IMR-90 (cell line): Measurements from ENCODE around the gene DIP2C. TPM values are rescaled to one million over a fixed set of nuclear protein-coding genes. Genes with fewer than 3 reads are reported as not detected.

ENCODE experiments used
- ATAC-seq: fragments of 200-7000 bp; cut with Tn5 transposase; 2 replicates; pipeline ENCODE4 v1.9.1; 2020; ENCODE audit warnings: low read depth, mild to moderate bottlenecking, moderate library complexity
- BruUV-seq: library from RNA; stranded (reverse); fragments of 400-500 nt; replicated peaks from 2 replicates; lab custom pipeline; 2021; lab: Mats Ljungman, UMichigan
- CTCF ChIA-PET: fragments of 300-600 bp; formaldehyde crosslinking; extraction: SDS; loops from one replicate; lab custom pipeline; 2021; ENCODE audit warnings: antibody characterized with exemption; lab: Yijun Ruan, JAX
- POLR2A ChIA-PET: fragments of 300-600 bp; sonication (Branson Sonifier 250); formaldehyde crosslinking; loops from one replicate; lab custom pipeline; 2022; ENCODE audit warnings: antibody characterized with exemption; ENCODE audit not compliant: unreplicated experiment; lab: Charles Lee
- DNase-seq: peaks from one replicate; pipeline ENCODE4 v3.0.0; 2013
- H2AFZ ChIP-seq: replicated peaks from 2 replicates; pipeline ENCODE3; 2013; ENCODE audit warnings: low read length, mild to moderate bottlenecking; ENCODE audit not compliant: poor library complexity
- H2AK5ac ChIP-seq: 2 replicates; pipeline ENCODE4 v1.6.1; 2013; ENCODE audit warnings: low read depth, low read length, inconsistent platforms
- H2AK9ac ChIP-seq: replicated peaks from 2 replicates; pipeline ENCODE3; 2013; ENCODE audit warnings: mild to moderate bottlenecking, low read depth, low read length, moderate library complexity; ENCODE audit not compliant: poor library complexity
- H2BK120ac ChIP-seq: 2 replicates; pipeline ENCODE4 v1.6.1; 2013; ENCODE audit warnings: low read depth, low read length, inconsistent platforms
- H2BK15ac ChIP-seq: 3 replicates; pipeline ENCODE4 v1.6.1; 2013; ENCODE audit warnings: low read depth, low read length, inconsistent platforms
- H2BK20ac ChIP-seq: 2 replicates; pipeline ENCODE4 v1.6.1; 2013; ENCODE audit warnings: low read depth, mild to moderate bottlenecking, inconsistent platforms, low read length, moderate library complexity
- H2BK5ac ChIP-seq: 2 replicates; pipeline ENCODE4 v1.6.1; 2013; ENCODE audit warnings: mild to moderate bottlenecking, low read depth, low read length, inconsistent platforms; ENCODE audit not compliant: poor library complexity, severe bottlenecking
- H3K14ac ChIP-seq: replicated peaks from 2 replicates; pipeline ENCODE4 v1.6.1; 2013; ENCODE audit warnings: low read depth, low read length, inconsistent platforms
- H3K18ac ChIP-seq: 2 replicates; pipeline ENCODE4 v1.6.1; 2013; ENCODE audit warnings: low read depth, low read length, control low read depth
- H3K23ac ChIP-seq: 2 replicates; pipeline ENCODE4 v1.6.1; 2013; ENCODE audit warnings: low read depth, low read length, inconsistent platforms
- H3K27ac ChIP-seq: 2 replicates; pipeline ENCODE4 v1.5.1; 2013; ENCODE audit warnings: mild to moderate bottlenecking, control low read depth, low read length; ENCODE audit not compliant: insufficient read depth
- H3K27me3 ChIP-seq: 2 replicates; pipeline ENCODE4 v1.6.1; 2013; ENCODE audit warnings: low read length; ENCODE audit not compliant: control insufficient read depth, insufficient read depth
- H3K36me3 ChIP-seq: 2 replicates; pipeline ENCODE4 v1.6.1; 2013; ENCODE audit warnings: low read length, mixed read lengths; ENCODE audit not compliant: control insufficient read depth, insufficient read depth
- H3K4ac ChIP-seq: 2 replicates; pipeline ENCODE4 v1.6.1; 2013; ENCODE audit warnings: low read depth, low read length, inconsistent platforms
- H3K4me1 ChIP-seq: 2 replicates; pipeline ENCODE4 v1.6.1; 2013; ENCODE audit warnings: low read length, mixed read lengths; ENCODE audit not compliant: control insufficient read depth, insufficient read depth
- H3K4me2 ChIP-seq: 2 replicates; pipeline ENCODE4 v1.6.1; 2013; ENCODE audit warnings: low read depth, mild to moderate bottlenecking, control low read depth, low read length, moderate library complexity
- H3K4me3 ChIP-seq: 2 replicates; pipeline ENCODE4 v1.5.1; 2013; ENCODE audit warnings: low read depth, mild to moderate bottlenecking, control low read depth, low read length, moderate library complexity; ENCODE audit not compliant: insufficient read depth
- H3K56ac ChIP-seq: 2 replicates; pipeline ENCODE4 v1.6.1; 2013; ENCODE audit warnings: low read length, inconsistent platforms; ENCODE audit not compliant: insufficient read depth; ENCODE audit errors: extremely low read depth
- H3K79me1 ChIP-seq, 2 experiments: 2 replicates each; pipeline ENCODE4 v1.6.1; 2013; ENCODE audit warnings: low read length in 2 of 2, inconsistent platforms in 1 of 2, low read depth in 1 of 2
- H3K9ac ChIP-seq: 2 replicates; pipeline ENCODE4 v1.6.1; 2013; ENCODE audit warnings: low read depth, low read length, control low read depth
- H3K9me1 ChIP-seq: 2 replicates; pipeline ENCODE4 v1.6.1; 2013; ENCODE audit warnings: low read length, inconsistent platforms; ENCODE audit not compliant: insufficient read depth
- H3K9me3 ChIP-seq: 2 replicates; pipeline ENCODE4 v1.6.1; 2013; ENCODE audit warnings: low read length; ENCODE audit not compliant: control insufficient read depth, insufficient read depth
- H4K20me1 ChIP-seq: 2 replicates; pipeline ENCODE4 v1.6.1; 2013; ENCODE audit warnings: low read length, inconsistent platforms; ENCODE audit not compliant: insufficient read depth
- H4K5ac ChIP-seq: 2 replicates; pipeline ENCODE4 v1.6.1; 2013; ENCODE audit warnings: mild to moderate bottlenecking, low read depth, low read length, control low read depth
- H4K8ac ChIP-seq, 2 experiments: 2 replicates each; pipeline ENCODE4 v1.6.1; 2013; ENCODE audit warnings: low read depth in 2 of 2, low read length in 2 of 2, control low read depth in 1 of 2, inconsistent platforms in 1 of 2
- H4K91ac ChIP-seq: 2 replicates; pipeline ENCODE4 v1.6.1; 2013; ENCODE audit warnings: low read depth, low read length, inconsistent platforms; ENCODE audit not compliant: insufficient read depth
- BHLHE40 ChIP-seq: fragments of 150-350 bp; IDR thresholded peaks from 2 replicates; pipeline ENCODE4 v1.6.1; 2016; ENCODE audit warnings: mild to moderate bottlenecking, low read depth, low read length
- CEBPB ChIP-seq: IDR thresholded peaks from 2 replicates; pipeline ENCODE4 v1.6.1; 2012; ENCODE audit warnings: low read depth, low read length, improper control_type of control experiment
- CHD1 ChIP-seq: IDR thresholded peaks from 2 replicates; pipeline ENCODE4 v1.6.1; 2012; ENCODE audit warnings: low read depth, low read length, improper control_type of control experiment
- FOS ChIP-seq: fragments of 150-350 bp; IDR thresholded peaks from 2 replicates; pipeline ENCODE4 v1.6.1; 2016; ENCODE audit warnings: low read depth, low read length
- MAFK ChIP-seq: IDR thresholded peaks from 2 replicates; pipeline ENCODE4 v1.6.1; 2012; ENCODE audit warnings: low read depth, low read length, improper control_type of control experiment
- MAZ ChIP-seq: IDR thresholded peaks from 2 replicates; pipeline ENCODE4 v1.6.1; 2012; ENCODE audit warnings: low read depth, mild to moderate bottlenecking, low read length, improper control_type of control experiment, moderate library complexity, borderline replicate concordance
- MXI1 ChIP-seq: IDR thresholded peaks from 2 replicates; pipeline ENCODE4 v1.6.1; 2012; ENCODE audit warnings: low read depth, mild to moderate bottlenecking, low read length, moderate library complexity, borderline replicate concordance
- NFE2L2 ChIP-seq: fragments of 150-350 bp; IDR thresholded peaks from 2 replicates; pipeline ENCODE4 v1.6.1; 2016; ENCODE audit warnings: low read depth, mild to moderate bottlenecking, low read length
- POLR2A ChIP-seq: IDR thresholded peaks from 2 replicates; pipeline ENCODE4 v1.6.1; 2012; ENCODE audit warnings: mild to moderate bottlenecking, low read depth, low read length
- RAD21 ChIP-seq: IDR thresholded peaks from 2 replicates; pipeline ENCODE4 v1.6.1; 2012; ENCODE audit warnings: low read length, improper control_type of control experiment
- RCOR1 ChIP-seq: IDR thresholded peaks from 2 replicates; pipeline ENCODE4 v1.6.1; 2012; ENCODE audit warnings: mild to moderate bottlenecking, low read length, improper control_type of control experiment; ENCODE audit not compliant: insufficient replicate concordance
- RFX5 ChIP-seq: IDR thresholded peaks from 2 replicates; pipeline ENCODE4 v1.8.0; 2012; ENCODE audit warnings: low read depth, mild to moderate bottlenecking, low read length, moderate library complexity
- SMC3 ChIP-seq: fragments of 150-350 bp; IDR thresholded peaks from 2 replicates; pipeline ENCODE4 v1.6.1; 2016; ENCODE audit warnings: low read depth, mild to moderate bottlenecking, antibody characterized with exemption, low read length, moderate library complexity
- WGBS, 2 experiments: methylation state at CpG; one replicate each; pipeline versions ENCODE4 v1.1.5 to v1.1.7; 2013; ENCODE audit warnings: missing lambda C conversion rate in 2 of 2; ENCODE audit not compliant: insufficient read length in 1 of 2; ENCODE audit errors: extremely low coverage in 2 of 2; 5-methylcytosine and 5-hydroxymethylcytosine counted together
- dilution Hi-C: fragments of 300-500 bp; cut with HindIII; formaldehyde crosslinking; loops from one replicate; pipeline ENCODE4 v1.14.3; 2018; ENCODE audit warnings: low sequenced_read_pairs; ENCODE audit not compliant: unreplicated experiment
- in situ Hi-C: fragments of 300-500 bp; cut with MboI; formaldehyde crosslinking; loops from 3 replicates; pipeline ENCODE4 v1.14.3; 2019; ENCODE audit warnings: low sequenced_read_pairs, inconsistent platforms, mixed read lengths
- intact Hi-C: fragments of 100-400 bp; cut with micrococcal nuclease; formaldehyde crosslinking; loops from 2 replicates; pipeline ENCODE4 v1.10.0; 2022
- polyA plus RNA-seq, 3 experiments: library from polyadenylated mRNA; depleted of rRNA; stranded (reverse); fragments of >200 nt; gene quantifications; 2 replicates each; pipeline ENCODE4 v1.2.3, GENCODE V29; 2012; ENCODE audit warnings: low replicate concordance in 1 of 3
- total RNA-seq: library from RNA; depleted of rRNA; stranded (reverse); fragments of >200 nt; gene quantifications from 2 replicates; pipeline ENCODE4 v1.2.3, GENCODE V29; 2012
- TF ChIP-seq, protein P1 (sequence below): fragments of 150-350 bp; IDR thresholded peaks from 2 replicates; pipeline ENCODE4 v1.6.1; 2017; ENCODE audit warnings: mild to moderate bottlenecking, antibody characterized with exemption, low read length, low read depth
- TF ChIP-seq, protein P2 (sequence below): fragments of 150-350 bp; IDR thresholded peaks from 2 replicates; pipeline ENCODE4 v1.6.1; 2016; ENCODE audit warnings: low read depth, mild to moderate bottlenecking, low read length, moderate library complexity, borderline replicate concordance
- TF ChIP-seq, protein P3 (sequence below): conservative IDR thresholded peaks from 2 replicates; pipeline ENCODE4 v1.5.1; 2012; ENCODE audit warnings: mild to moderate bottlenecking, low read depth, low read length, improper control_type of control experiment

DIP2C gene
- total and polyA plus RNA-seq, 2 of the 4 experiments (the other 2 are of a cell fraction): 8.6 to 17.3 TPM

DNA sequence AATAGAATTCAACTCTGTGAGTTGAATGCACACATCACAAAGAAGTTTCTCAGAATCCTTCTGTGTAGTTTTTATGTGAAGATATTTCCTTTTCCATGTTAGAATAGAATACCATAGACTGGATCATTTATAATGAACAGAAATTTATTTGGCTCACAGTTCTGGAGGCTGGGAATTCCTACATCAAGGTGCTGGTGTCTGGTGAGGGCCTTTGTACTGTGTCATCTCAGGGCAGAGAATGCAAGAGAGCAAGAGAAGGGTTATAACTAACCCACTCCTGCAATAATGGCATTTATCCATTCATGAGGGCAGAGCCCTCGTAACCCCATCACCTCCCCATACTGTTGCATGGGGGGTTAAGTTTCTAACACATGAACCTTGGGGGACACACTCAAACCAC lies 18.4 kb upstream of the DIP2C start:
- dilution Hi-C loops (no loop called here), in situ Hi-C loops (no loop called here), intact Hi-C loops (loop anchor here (5.0 kb wide), 1 partner anchor 54 kb away; no protein-coding TSS in a partner anchor)
- Histone ChIP-seq H2BK20ac (no peak overlapping the region), H3K27me3 (peaks cover 29% of the 10 kb centered on the region), H3K79me1 (no peaks in the 10 kb centered on the region), H2BK120ac (no peak overlapping the region), H3K23ac (no peak overlapping the region), H3K56ac (no peak overlapping the region), H3K9me1 (no peaks in the 10 kb centered on the region), H3K14ac (no peak overlapping the region), H4K91ac (no peak overlapping the region), H3K4me3 (no peak overlapping the region), H3K4me1 (no peaks in the 10 kb centered on the region), H2AK5ac (no peak overlapping the region), H2BK15ac (no peak overlapping the region), H3K9me3 (peaks cover 10% of the 10 kb centered on the region), H4K5ac (no peak overlapping the region), H3K36me3 (no peaks in the 10 kb centered on the region), H3K4ac (no peak overlapping the region), H3K9ac (no peak overlapping the region), H4K8ac (no peak overlapping the region), H2AK9ac (no peak overlapping the region), H3K18ac (no peak overlapping the region), H2BK5ac (no peak overlapping the region), H2AFZ (no peak overlapping the region), H3K4me2 (no peak overlapping the region), H4K20me1 (no peaks in the 10 kb centered on the region), H3K27ac (no peak overlapping the region)
- POLR2A ChIA-PET: no interaction called here
- WGBS, 2 experiments: no CpG with 5 or more reads among the region's 1 CpG
- BruUV-seq: no TSS peak
- CTCF ChIA-PET: no interaction called here
- ATAC-seq: no peak
- no peak for DNase-seq
- TF ChIP-seq NFE2L2 (no peak), CEBPB (no peak), RFX5 (no peak), MXI1 (no peak), RAD21 (no peak), FOS (no peak), CHD1 (no peak), POLR2A (no peak), MAFK (no peak), MAZ (no peak), SMC3 (no peak), BHLHE40 (no peak), RCOR1 (no peak)
- TF ChIP-seq, protein P1, sequence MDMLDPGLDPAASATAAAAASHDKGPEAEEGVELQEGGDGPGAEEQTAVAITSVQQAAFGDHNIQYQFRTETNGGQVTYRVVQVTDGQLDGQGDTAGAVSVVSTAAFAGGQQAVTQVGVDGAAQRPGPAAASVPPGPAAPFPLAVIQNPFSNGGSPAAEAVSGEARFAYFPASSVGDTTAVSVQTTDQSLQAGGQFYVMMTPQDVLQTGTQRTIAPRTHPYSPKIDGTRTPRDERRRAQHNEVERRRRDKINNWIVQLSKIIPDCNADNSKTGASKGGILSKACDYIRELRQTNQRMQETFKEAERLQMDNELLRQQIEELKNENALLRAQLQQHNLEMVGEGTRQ: no peak
- TF ChIP-seq, protein P2, sequence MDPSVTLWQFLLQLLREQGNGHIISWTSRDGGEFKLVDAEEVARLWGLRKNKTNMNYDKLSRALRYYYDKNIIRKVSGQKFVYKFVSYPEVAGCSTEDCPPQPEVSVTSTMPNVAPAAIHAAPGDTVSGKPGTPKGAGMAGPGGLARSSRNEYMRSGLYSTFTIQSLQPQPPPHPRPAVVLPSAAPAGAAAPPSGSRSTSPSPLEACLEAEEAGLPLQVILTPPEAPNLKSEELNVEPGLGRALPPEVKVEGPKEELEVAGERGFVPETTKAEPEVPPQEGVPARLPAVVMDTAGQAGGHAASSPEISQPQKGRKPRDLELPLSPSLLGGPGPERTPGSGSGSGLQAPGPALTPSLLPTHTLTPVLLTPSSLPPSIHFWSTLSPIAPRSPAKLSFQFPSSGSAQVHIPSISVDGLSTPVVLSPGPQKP: no peak
- TF ChIP-seq, protein P3, sequence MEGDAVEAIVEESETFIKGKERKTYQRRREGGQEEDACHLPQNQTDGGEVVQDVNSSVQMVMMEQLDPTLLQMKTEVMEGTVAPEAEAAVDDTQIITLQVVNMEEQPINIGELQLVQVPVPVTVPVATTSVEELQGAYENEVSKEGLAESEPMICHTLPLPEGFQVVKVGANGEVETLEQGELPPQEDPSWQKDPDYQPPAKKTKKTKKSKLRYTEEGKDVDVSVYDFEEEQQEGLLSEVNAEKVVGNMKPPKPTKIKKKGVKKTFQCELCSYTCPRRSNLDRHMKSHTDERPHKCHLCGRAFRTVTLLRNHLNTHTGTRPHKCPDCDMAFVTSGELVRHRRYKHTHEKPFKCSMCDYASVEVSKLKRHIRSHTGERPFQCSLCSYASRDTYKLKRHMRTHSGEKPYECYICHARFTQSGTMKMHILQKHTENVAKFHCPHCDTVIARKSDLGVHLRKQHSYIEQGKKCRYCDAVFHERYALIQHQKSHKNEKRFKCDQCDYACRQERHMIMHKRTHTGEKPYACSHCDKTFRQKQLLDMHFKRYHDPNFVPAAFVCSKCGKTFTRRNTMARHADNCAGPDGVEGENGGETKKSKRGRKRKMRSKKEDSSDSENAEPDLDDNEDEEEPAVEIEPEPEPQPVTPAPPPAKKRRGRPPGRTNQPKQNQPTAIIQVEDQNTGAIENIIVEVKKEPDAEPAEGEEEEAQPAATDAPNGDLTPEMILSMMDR: no peak
